ENCODE data around the gene CWC25.
"Not testable (repeated sequence)": the region's sequence is repeated elsewhere in the genome, so short reads cannot be mapped to it uniquely, and the experiment has no call there.

CWC25 gene

GRCh38 chr17:38824899-38825761, at the start of gene CWC25:
CWC25 (minus strand) TSS chr17:38825321; CDS start chr17:38825183, 138 bp downstream.
- DNase-seq = peak; percentile 84

GRCh38 chr17:38873640-38874380, 48.7 kb upstream of the CWC25 start:
- no peak for DNase-seq

- DNase-seq = no peak
These were observed 47.7 kb upstream of the CWC25 start for GRCh38 chr17:38872671-38873385.

DNA sequence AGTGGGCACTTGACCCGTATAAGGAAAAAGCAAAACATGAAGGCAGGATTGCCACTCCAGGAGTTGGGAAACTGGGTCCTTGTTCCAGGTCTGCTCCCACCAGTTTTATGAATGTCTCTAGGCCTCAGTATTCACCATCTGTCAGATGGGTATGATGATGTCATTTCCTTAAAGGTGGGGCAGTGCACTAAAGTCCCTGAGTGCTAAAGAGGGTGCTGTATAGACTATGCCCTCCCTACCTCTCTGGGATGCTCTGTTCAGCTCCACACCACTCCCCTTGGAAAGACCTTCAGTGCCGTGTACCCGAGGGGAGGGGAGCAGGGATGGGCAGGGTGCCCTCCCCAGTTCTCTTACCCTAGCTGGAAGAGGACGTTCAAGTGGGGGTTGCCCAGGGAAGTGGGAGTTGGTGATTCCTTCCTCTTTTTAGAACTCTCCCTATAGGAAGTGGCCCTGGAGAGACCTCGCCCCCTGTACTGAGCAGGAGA, 46.9 kb upstream of the CWC25 start:
- no peak for DNase-seq

DNA sequence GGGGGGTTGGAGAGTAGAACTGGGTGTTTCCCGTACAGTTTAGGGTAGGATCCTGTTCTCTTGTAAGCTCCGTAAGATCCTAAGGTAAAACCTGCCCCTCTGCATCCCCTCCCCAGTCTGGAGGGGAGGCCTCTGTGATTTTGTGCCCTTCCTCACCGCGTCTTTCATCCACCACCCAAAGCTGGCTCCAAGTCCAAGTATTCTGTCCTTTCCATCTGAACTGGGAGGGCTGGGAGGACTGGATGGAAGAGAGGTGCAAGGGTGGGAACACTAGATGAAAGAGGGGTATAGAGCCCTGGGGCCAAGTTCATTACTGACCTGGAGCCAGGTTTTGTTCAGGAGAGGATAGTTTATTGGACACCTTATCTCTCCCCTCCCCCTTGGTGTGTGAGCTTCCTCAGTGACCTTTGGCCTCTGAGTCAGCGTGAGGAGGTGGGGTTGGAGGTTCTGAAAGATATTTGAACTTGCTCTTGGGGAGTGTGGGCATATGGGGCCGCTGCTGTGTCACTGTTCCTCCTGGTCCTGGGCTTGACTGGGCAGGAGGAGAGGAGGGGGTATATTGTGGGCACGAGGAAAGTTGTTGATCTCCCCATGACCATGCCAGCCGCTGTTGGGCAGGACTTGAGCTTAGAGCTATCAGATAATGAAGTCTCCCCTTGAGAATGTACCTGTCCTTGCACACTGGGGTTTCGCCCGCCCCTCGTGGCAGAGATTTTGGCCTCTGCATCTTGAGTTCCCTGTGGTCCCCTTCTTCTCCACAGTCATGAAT, 46.3 kb upstream of the CWC25 start:
- no peak for DNase-seq

DNA sequence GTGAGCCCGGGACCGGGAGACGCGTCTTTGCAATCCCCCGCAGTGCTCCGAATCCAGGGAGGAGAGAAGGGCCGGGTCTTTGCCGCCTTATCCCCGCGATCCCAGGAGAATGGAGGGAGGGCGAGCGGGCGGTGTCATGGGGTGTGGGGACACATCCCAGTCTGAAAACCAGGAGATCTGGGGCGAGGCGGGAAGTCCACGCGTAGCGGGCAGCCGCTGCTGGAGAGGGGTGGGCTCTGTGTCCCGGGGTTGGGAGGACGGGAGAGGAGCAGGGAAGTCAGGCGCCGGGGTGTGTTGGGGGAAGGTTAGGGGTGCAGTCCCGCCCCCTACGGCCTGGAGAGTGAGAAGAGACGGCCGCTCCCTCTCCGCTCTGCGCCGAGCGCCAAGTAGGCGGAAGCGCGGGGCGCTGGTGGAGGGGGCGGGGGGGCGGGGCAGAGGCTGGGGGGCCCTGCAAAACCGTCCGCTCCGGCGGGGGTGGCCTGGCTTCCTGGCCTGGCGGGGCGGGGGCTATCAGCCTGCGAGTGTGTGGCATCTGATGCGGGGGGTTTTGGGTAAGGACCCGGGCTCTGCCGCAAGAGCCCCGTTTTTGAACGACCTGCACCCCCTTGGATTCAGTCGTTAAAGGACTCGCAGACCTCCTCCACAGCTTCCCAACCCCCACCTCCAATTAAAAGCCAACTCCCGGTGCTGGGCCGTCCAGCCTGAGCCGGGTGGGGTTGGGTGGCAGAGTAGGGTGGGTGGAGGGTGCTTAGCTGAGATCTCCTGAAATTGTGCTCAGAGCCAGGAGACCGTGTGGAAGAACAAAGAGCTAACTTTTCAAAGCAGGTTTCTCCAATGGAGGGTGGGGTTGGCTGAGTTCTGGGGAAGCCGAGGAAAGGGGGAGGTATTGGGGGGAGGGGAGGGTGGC, 45.4 kb upstream of the CWC25 start:
- peak; percentile 31 for DNase-seq

GRCh38 chr17:38869526-38870258, 44.6 kb upstream of the CWC25 start, which contains the start of gene LASP1:
LASP1 (plus strand) TSS chr17:38870058; CDS start chr17:38870190, 132 bp downstream.
- peak; percentile 76 for DNase-seq

GRCh38 chr17:38868817-38869525, 43.9 kb upstream of the CWC25 start:
- DNase-seq = peak; percentile 76

DNA sequence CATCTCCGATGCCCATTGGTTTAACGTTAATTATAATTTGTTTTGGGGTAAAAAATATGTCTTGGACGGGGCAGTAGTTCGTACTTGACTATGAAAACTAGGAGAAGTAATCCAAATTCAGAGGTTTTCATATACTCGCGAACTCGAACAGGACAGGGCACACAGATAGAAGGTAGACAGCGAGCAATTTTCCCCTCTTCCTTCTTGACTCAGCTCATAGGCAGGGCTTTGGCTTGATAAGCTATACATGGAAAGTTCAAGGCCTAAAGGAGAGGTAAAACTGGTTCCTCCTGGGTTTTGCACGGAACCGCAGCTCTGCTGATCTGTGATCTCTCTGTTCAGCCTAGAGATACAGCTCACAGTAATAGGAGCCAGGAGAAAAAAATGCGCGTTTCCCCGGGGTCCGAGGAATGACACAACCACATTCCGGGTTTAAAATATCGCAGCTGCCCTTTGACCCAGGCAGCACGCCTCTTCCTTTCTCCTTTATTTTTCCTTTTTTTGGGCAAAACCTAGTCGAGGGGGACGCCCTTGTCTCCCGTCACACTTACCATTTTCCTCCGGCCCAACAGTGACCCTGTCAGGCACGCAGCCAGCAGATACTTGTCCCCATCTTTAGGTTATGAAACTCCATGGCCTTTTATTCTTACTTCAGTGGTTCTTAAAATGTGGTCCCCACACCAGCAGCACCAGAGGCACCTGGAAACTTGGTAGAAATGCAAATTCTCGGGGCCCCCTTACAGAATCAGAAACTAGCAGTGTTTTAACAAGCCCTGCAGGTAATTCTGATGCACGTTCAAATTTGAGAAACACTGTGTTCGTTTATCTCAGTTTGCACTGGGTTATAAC, 43.1 kb upstream of the CWC25 start:
- no peak for DNase-seq

- DNase-seq = peak; percentile 63
These were observed 42.3 kb upstream of the CWC25 start for GRCh38 chr17:38867179-38867967.

- no peak for DNase-seq
These were observed 39.7 kb upstream of the CWC25 start for GRCh38 chr17:38864636-38865398.

DNA sequence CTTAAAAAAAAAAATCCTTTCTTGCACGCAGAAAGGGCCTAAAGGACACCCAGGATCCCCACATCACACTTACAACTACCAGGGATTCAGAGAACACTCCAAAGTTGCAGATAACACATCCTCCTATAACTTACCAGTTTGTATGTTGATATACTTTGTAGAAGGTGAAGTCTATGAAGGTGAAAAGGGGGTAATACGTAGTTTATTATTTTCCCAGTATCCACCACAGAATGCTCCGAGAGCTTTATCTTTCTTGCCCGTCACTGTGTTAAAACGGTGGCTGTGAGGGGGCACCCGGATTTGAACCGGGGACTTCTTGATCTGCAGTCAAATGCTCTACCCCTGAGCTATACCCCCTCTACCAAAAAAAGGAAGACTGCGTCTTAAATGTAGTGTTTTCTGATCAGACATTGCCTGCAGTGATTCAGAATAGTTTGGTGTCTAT, 36.3 kb upstream of the CWC25 start:
- no peak for DNase-seq

- DNase-seq = no peak
These were observed 32.1 kb upstream of the CWC25 start for GRCh38 chr17:38857271-38857670.

GRCh38 chr17:38855101-38855714, 30.1 kb upstream of the CWC25 start:
- DNase-seq = not testable (repeated sequence)

DNA sequence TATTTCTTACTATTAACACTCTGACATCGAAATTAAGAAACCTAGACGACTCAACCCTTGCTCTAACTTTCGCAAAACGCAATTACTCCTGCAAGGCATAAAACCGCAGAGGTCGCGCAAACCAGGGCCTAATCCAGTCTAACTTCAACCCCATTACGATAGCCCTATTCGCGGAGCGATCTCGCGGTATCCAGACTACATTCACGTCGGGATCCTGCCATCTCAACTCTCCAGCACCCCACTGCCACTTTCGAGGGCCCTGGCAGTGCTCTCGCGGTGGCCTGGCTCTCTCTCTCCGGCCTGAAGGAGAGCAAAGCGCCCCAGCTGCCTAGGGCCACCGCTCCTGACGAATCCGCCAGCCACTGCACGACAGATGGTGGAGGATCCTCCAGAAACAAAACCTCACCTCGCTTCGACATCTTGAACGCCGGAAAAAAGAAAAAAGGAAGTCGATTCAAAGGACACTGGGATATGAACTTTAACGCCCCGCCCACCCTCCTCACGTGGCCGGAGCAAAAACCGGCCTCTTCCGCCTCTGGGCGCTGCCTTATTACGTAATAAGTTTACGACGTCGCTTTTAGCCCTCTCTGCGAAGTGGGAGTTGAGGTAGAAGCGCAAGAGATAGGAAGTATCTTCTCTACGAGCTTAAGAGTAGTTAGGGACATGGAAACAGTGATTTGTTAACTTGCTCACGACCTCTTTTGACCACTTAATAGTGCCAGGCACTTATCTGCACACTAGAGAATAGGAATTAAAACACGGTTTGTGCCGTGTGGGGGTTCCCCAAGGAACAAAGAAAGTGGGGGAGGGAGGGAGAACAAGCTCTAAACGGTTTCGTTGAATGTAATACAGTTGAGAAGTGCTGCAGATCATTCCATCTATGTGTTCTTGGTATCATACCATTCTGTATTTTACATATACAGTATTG, 28.4 kb upstream of the CWC25 start, which contains the start of gene RPL23:
Gene RPL23, minus strand, starts transcription at position 430 of the 928 bp plus-strand sequence. Its CDS starts 11 bp downstream, at position 419.
- peak; percentile 95 for DNase-seq

All from NCI-H1092 (cell line).